Measurements from ENCODE around the gene ZPR1. TPM values are rescaled to one million over a fixed set of nuclear protein-coding genes. Genes with fewer than 3 reads are reported as not detected.

The ZPR1 gene
- total RNA-seq, 1 donor from 2014 or later: 171 TPM

GRCh38 chr11:116732271-116733042 is 55.4 kb downstream of the ZPR1 start:
- H3K36me3 ChIP-seq: no peaks in the 10 kb centered on the region
- H3K27ac ChIP-seq: no peak overlapping the region
- H3K27me3 ChIP-seq: no peaks in the 10 kb centered on the region
- TF ChIP-seq CTCF (IDR thresholded peaks at IDR 0.05): peak; percentile 58 to 63 (median 59)
- H3K4me1 ChIP-seq: no peaks in the 10 kb centered on the region
- intact Hi-C loops (cut with DNase I): no loop called here
- H3K4me3 ChIP-seq: no peak overlapping the region
- no peaks in the 10 kb centered on the region for H3K9me3 ChIP-seq
- peak in 1 of 2 donors; percentile 70 for DNase-seq (ENCODE audit: low spot score in 2 of 2)

GRCh38 chr11:116731821-116732220 is 56.0 kb downstream of the ZPR1 start:
- no peaks in the 10 kb centered on the region for H3K27me3 ChIP-seq
- intact Hi-C loops (cut with DNase I): no loop called here
- H3K9me3 ChIP-seq: no peaks in the 10 kb centered on the region
- H3K4me1 ChIP-seq: no peaks in the 10 kb centered on the region
- H3K4me3 ChIP-seq: no peak overlapping the region
- no peak overlapping the region for H3K27ac ChIP-seq
- TF ChIP-seq CTCF (IDR thresholded peaks at IDR 0.05): no peak
- no peaks in the 10 kb centered on the region for H3K36me3 ChIP-seq
- peak in 1 of 2 donors; percentile 39 for DNase-seq (ENCODE audit: low spot score in 2 of 2)

GRCh38 chr11:116731097-116731761 is 56.6 kb downstream of the ZPR1 start:
- intact Hi-C loops (cut with DNase I): no loop called here
- Histone ChIP-seq H3K9me3 (no peaks in the 10 kb centered on the region), H3K4me1 (no peaks in the 10 kb centered on the region), H3K36me3 (no peaks in the 10 kb centered on the region), H3K27me3 (no peaks in the 10 kb centered on the region), H3K4me3 (no peak overlapping the region), H3K27ac (no peak overlapping the region)
- no peak for TF ChIP-seq CTCF (IDR thresholded peaks at IDR 0.05)
- DNase-seq (ENCODE audit: low spot score in 2 of 2): peak in 1 of 2 donors; percentile 50

GRCh38 chr11:116730601-116731000 is 57.2 kb downstream of the ZPR1 start:
- H3K4me1 ChIP-seq: no peaks in the 10 kb centered on the region
- intact Hi-C loops (cut with DNase I): no loop called here
- DNase-seq (ENCODE audit: low spot score in 2 of 2): peak in 1 of 2 donors; percentile 7
- H3K9me3 ChIP-seq: no peaks in the 10 kb centered on the region
- H3K36me3 ChIP-seq: no peaks in the 10 kb centered on the region
- H3K4me3 ChIP-seq: no peak overlapping the region
- no peaks in the 10 kb centered on the region for H3K27me3 ChIP-seq
- no peak for TF ChIP-seq CTCF (IDR thresholded peaks at IDR 0.05)
- no peak overlapping the region for H3K27ac ChIP-seq

GRCh38 chr11:116730241-116730561 is 57.6 kb downstream of the ZPR1 start:
- intact Hi-C loops (cut with DNase I): no loop called here
- H3K27me3 ChIP-seq: no peaks in the 10 kb centered on the region
- H3K36me3 ChIP-seq: no peaks in the 10 kb centered on the region
- H3K27ac ChIP-seq: no peak overlapping the region
- peak in 1 of 2 donors; percentile 5 for DNase-seq (ENCODE audit: low spot score in 2 of 2)
- no peak for TF ChIP-seq CTCF (IDR thresholded peaks at IDR 0.05)
- no peaks in the 10 kb centered on the region for H3K9me3 ChIP-seq
- H3K4me1 ChIP-seq: no peaks in the 10 kb centered on the region
- no peak overlapping the region for H3K4me3 ChIP-seq
